Stromal cell of bone marrow (primary cell): Measurements from ENCODE around the gene FMN2.
A peak's percentile ranks its signal among the peaks of the same experiment; 100 is the strongest.
"Not testable (repeated sequence)": the region's sequence is repeated elsewhere in the genome, so short reads cannot be mapped to it uniquely, and the experiment has no call there.

Experiments used
- DNase-seq: peaks from one replicate; pipeline ENCODE4 v3.0.0-alpha.2; 2012; ENCODE audit warnings: low read depth

FMN2 gene

GRCh38 chr1:240254778-240255291, 163.2 kb downstream of the FMN2 start:
- DNase-seq, result no peak

- DNase-seq, result no peak
Measured at GRCh38 chr1:240255922-240256321, 164.2 kb downstream of the FMN2 start.

GRCh38 chr1:240256836-240257503, 165.3 kb downstream of the FMN2 start:
- DNase-seq, result no peak

GRCh38 chr1:240258910-240259309, 167.2 kb downstream of the FMN2 start:
- DNase-seq, result peak; percentile 98

- not testable (repeated sequence) for DNase-seq
Measured at GRCh38 chr1:240264494-240264893, 172.8 kb downstream of the FMN2 start.

GRCh38 chr1:240271081-240271480, 179.4 kb downstream of the FMN2 start:
- no peak for DNase-seq

- no peak for DNase-seq
Measured at GRCh38 chr1:240274569-240274968, 182.9 kb downstream of the FMN2 start.

- not testable (repeated sequence) for DNase-seq
Measured at GRCh38 chr1:240275219-240275618, 183.5 kb downstream of the FMN2 start.

- no peak for DNase-seq
Measured at GRCh38 chr1:240278082-240278481, 186.4 kb downstream of the FMN2 start.

GRCh38 chr1:240280560-240281322, 189.1 kb downstream of the FMN2 start:
- DNase-seq, result no peak

GRCh38 chr1:240282061-240282830, 190.6 kb downstream of the FMN2 start:
- DNase-seq, result no peak

GRCh38 chr1:240284656-240285414, 193.2 kb downstream of the FMN2 start:
- DNase-seq, result no peak

GRCh38 chr1:240285540-240285939, 193.9 kb downstream of the FMN2 start:
- DNase-seq, result peak; percentile 83

- no peak for DNase-seq
Measured at GRCh38 chr1:240287722-240288121, 196.0 kb downstream of the FMN2 start.

GRCh38 chr1:240293706-240294105, 202.0 kb downstream of the FMN2 start:
- DNase-seq, result peak; percentile 25

GRCh38 chr1:240294566-240294965, 202.9 kb downstream of the FMN2 start:
- no peak for DNase-seq

GRCh38 chr1:240295811-240296210, 204.1 kb downstream of the FMN2 start:
- DNase-seq, result no peak

- DNase-seq, result no peak
Measured at GRCh38 chr1:240304466-240304865, 212.8 kb downstream of the FMN2 start.

- no peak for DNase-seq
Measured at GRCh38 chr1:240306673-240307072, 215.0 kb downstream of the FMN2 start.

GRCh38 chr1:240308096-240308495, 216.4 kb downstream of the FMN2 start:
- DNase-seq, result no peak

- no peak for DNase-seq
Measured at GRCh38 chr1:240309769-240310168, 218.1 kb downstream of the FMN2 start.
